Activated naive CD4-positive, alpha-beta T cell treated with anti-CD3 and anti-CD28 coated beads for 36 hours (primary cell): ENCODE data around the gene MRC2. TPM values are rescaled to one million over a fixed set of nuclear protein-coding genes. Genes with fewer than 3 reads are reported as not detected.
"Not testable (repeated sequence)": the region's sequence is repeated elsewhere in the genome, so short reads cannot be mapped to it uniquely, and the experiment has no call there.

ENCODE experiments used
- CTCF ChIA-PET: fragments of 350-600 bp; sonication (Branson Sonifier 250); formaldehyde crosslinking; loops from one replicate; lab custom pipeline; 2021; ENCODE audit warnings: antibody characterized with exemption; lab: Charles Lee
- DNase-seq: peaks from one replicate; pipeline ENCODE4 v3.0.0-alpha.2; 2020
- H3K27ac Mint-ChIP-seq: one replicate; pipeline ENCODE4 v1.8.0; 2021; ENCODE audit warnings: mild to moderate bottlenecking, mixed read lengths
- H3K27me3 Mint-ChIP-seq: one replicate; pipeline ENCODE4 v1.8.0; 2021; ENCODE audit warnings: low read depth, mixed read lengths
- H3K36me3 Mint-ChIP-seq: one replicate; pipeline ENCODE4 v1.8.0; 2021; ENCODE audit warnings: low read depth, mixed read lengths
- H3K4me1 Mint-ChIP-seq: one replicate; pipeline ENCODE4 v1.8.0; 2021; ENCODE audit warnings: low read depth, mixed read lengths
- H3K4me3 Mint-ChIP-seq: one replicate; pipeline ENCODE4 v1.8.0; 2021; ENCODE audit warnings: mild to moderate bottlenecking, moderate library complexity, mixed read lengths
- H3K9me3 Mint-ChIP-seq: one replicate; pipeline ENCODE4 v1.8.0; 2021; ENCODE audit warnings: mixed read lengths
- intact Hi-C: fragments of 100-400 bp; cut with micrococcal nuclease; formaldehyde crosslinking; loops from one replicate; pipeline ENCODE4 v1.15.1; 2023
- total RNA-seq, 2 experiments: library from RNA; stranded (reverse); gene quantifications; one replicate each; pipeline ENCODE4 v1.2.3, GENCODE V29; 2021

The MRC2 gene
- total RNA-seq, 2 experiments from 2014 or later, result 4.1 to 5.5 TPM

DNA sequence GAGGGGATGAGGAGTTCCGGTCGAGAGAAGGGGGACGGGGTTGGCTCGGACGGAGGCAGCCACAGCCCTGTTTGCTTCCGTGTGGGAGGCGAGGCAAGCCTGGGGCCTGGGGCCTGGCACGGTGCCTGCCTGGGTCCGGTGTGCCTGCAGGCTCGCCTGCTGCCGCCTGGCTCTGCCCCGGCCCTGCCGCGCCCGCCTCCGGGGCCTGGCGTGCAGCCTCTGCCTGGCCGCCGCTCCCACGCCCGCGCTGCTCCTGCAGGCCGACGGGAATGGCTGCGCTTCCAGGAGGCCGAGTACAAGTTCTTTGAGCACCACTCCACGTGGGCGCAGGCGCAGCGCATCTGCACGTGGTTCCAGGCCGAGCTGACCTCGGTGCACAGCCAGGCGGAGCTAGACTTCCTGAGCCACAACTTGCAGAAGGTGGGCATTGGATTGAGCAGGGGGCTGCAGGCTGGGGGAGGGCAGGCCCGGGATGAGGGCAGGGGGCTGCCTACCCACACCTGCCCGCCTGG lies 53.1 kb downstream of the MRC2 start:
- Mint-ChIP-seq H3K9me3 (no peaks in the 10 kb centered on the region), H3K4me1 (no peaks in the 10 kb centered on the region), H3K27ac (no peak overlapping the region), H3K4me3 (no peak overlapping the region), H3K36me3 (no peaks in the 10 kb centered on the region), H3K27me3 (no peaks in the 10 kb centered on the region)
- intact Hi-C loops, result no loop called here
- DNase-seq, result no peak
- CTCF ChIA-PET, result no interaction called here

DNA sequence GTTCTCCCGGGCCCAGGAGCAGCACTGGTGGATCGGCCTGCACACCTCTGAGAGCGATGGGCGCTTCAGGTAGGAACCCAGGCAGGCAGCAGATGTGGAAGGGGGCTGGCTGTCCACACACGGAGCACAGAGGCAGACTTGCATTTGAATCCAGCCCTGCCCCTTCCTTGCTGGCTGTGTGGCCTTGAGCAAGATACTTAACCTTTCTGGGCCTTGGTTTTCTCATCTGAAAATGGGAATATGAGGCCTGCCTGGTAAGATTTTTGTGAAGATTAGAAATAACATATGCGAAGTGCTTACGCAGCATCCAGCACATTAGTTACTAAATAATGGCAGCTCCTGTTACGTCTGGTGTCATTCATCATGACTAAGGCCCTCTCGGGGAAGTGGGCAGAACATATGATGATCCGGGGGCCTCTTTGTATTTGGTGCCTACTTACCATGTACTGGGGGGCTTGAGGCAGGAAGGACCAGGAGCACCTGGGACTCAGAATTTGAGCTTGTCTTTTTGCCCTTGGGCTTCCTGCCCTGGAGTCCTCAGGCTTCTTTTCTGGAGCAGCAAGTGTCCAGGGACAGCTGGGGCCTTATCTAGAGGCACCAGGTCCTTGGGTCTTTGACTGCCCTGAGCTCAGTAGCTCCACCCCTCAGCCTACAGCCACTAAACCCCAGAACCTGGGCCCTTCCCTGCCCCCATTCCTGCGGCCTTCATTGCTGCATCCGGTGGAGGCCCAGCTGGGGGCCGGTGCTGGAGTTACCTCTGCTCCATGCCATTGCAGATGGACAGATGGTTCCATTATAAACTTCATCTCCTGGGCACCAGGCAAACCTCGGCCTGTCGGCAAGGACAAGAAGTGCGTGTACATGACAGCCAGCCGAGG lies 53.8 kb downstream of the MRC2 start:
- intact Hi-C loops, result no loop called here
- CTCF ChIA-PET, result interaction anchor here (0.6 kb wide), 1 partner anchor 126 kb away, joined by 6 read pairs; no protein-coding TSS in a partner anchor
- H3K36me3 Mint-ChIP-seq, result no peaks in the 10 kb centered on the region

GRCh38 chr17:62681939-62682381 lies 54.5 kb downstream of the MRC2 start:
- H3K36me3 Mint-ChIP-seq, result no peaks in the 10 kb centered on the region
- no peak overlapping the region for H3K27ac Mint-ChIP-seq

More for the DNA sequence above, 53.8 kb downstream of the MRC2 start:
- DNase-seq, result no peak
- Mint-ChIP-seq H3K27ac (no peak overlapping the region), H3K27me3 (no peaks in the 10 kb centered on the region), H3K9me3 (no peaks in the 10 kb centered on the region), H3K4me1 (no peaks in the 10 kb centered on the region), H3K4me3 (no peak overlapping the region)

GRCh38 chr17:62684179-62684578 lies 56.7 kb downstream of the MRC2 start:
- CTCF ChIA-PET, result no interaction called here
- no peaks in the 10 kb centered on the region for H3K4me1 Mint-ChIP-seq
- no peak overlapping the region for H3K27ac Mint-ChIP-seq
- no peaks in the 10 kb centered on the region for H3K27me3 Mint-ChIP-seq
- no peak overlapping the region for H3K4me3 Mint-ChIP-seq
- no peaks in the 10 kb centered on the region for H3K36me3 Mint-ChIP-seq
- no peaks in the 10 kb centered on the region for H3K9me3 Mint-ChIP-seq
- no peak for DNase-seq
- intact Hi-C loops, result no loop called here

More at GRCh38 chr17:62681939-62682381, 54.5 kb downstream of the MRC2 start:
- H3K4me1 Mint-ChIP-seq, result no peaks in the 10 kb centered on the region
- no peaks in the 10 kb centered on the region for H3K27me3 Mint-ChIP-seq
- DNase-seq, result no peak
- intact Hi-C loops, result no loop called here
- CTCF ChIA-PET, result no interaction called here
- no peaks in the 10 kb centered on the region for H3K9me3 Mint-ChIP-seq
- H3K4me3 Mint-ChIP-seq, result no peak overlapping the region

DNA sequence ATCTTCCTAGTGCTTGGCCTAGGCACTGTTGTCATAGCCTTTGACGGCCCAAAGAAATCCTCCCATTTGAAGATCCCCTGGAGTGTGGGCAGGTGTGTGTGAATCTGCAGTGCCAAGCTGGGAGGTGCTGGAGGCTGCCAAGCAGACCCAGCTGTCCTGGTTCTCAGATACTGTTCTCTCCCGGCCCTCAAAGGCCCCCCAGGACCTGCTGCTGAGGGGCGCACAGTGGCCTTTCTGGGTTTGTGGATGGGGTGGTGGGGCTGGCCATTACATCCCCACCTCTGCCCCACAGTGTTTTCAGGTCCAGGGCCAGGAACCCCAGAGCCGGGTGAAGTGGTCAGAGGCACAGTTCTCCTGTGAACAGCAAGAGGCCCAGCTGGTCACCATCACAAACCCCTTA lies 60.5 kb downstream of the MRC2 start:
- no peak for DNase-seq
- Mint-ChIP-seq H3K4me3 (no peak overlapping the region), H3K27me3 (no peaks in the 10 kb centered on the region), H3K4me1 (no peaks in the 10 kb centered on the region), H3K9me3 (no peaks in the 10 kb centered on the region), H3K27ac (no peak overlapping the region), H3K36me3 (no peaks in the 10 kb centered on the region)
- intact Hi-C loops, result no loop called here
- CTCF ChIA-PET, result no interaction called here

DNA sequence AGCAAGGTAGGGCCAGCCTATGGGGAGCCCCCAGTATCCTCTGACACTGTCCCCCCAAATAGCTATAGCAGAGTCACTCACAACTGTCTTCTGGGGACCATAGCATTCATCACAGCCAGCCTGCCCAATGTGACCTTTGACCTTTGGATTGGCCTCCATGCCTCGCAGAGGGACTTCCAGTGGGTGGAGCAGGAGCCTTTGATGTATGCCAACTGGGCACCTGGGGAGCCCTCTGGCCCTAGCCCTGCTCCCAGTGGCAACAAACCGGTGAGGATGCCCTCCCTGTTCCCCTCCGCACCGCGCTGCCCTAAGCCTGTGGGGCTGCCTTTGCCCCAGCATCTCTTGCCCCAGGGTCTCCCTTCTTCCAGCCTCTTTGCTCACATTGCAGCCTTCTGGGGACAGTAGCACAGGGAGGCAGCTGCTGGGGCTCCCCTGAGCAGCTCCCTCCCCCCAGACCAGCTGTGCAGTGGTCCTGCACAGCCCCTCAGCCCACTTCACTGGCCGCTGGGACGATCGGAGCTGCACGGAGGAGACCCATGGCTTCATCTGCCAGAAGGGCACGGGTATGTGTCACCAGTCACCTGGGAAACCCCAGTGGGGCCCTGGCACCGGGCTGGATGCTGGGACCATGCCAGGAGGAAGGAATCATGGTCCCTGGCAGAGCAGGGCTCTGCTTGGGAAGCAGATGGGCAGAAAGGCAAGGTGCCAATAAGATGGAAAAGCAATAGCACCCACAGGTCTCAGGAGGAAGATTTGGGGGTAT lies 61.1 kb downstream of the MRC2 start:
- H3K36me3 Mint-ChIP-seq, result no peaks in the 10 kb centered on the region
- no peaks in the 10 kb centered on the region for H3K27me3 Mint-ChIP-seq
- intact Hi-C loops, result no loop called here
- CTCF ChIA-PET, result interaction anchor here (0.6 kb wide), 2 partner anchors 30 to 34 kb away, joined by 3 read pairs; no protein-coding TSS in a partner anchor
- H3K4me3 Mint-ChIP-seq, result no peak overlapping the region
- H3K4me1 Mint-ChIP-seq, result no peaks in the 10 kb centered on the region
- no peaks in the 10 kb centered on the region for H3K9me3 Mint-ChIP-seq
- no peak overlapping the region for H3K27ac Mint-ChIP-seq
- no peak for DNase-seq

GRCh38 chr17:62689441-62690167 lies 62.1 kb downstream of the MRC2 start:
- Mint-ChIP-seq H3K27ac (no peak overlapping the region), H3K36me3 (no peaks in the 10 kb centered on the region), H3K27me3 (no peaks in the 10 kb centered on the region), H3K4me3 (no peak overlapping the region), H3K9me3 (no peaks in the 10 kb centered on the region), H3K4me1 (no peaks in the 10 kb centered on the region)
- CTCF ChIA-PET, result interaction anchor here (0.6 kb wide), 2 partner anchors 31 to 150 kb away, joined by 3 read pairs; no protein-coding TSS in a partner anchor
- no peak for DNase-seq
- intact Hi-C loops, result no loop called here

DNA sequence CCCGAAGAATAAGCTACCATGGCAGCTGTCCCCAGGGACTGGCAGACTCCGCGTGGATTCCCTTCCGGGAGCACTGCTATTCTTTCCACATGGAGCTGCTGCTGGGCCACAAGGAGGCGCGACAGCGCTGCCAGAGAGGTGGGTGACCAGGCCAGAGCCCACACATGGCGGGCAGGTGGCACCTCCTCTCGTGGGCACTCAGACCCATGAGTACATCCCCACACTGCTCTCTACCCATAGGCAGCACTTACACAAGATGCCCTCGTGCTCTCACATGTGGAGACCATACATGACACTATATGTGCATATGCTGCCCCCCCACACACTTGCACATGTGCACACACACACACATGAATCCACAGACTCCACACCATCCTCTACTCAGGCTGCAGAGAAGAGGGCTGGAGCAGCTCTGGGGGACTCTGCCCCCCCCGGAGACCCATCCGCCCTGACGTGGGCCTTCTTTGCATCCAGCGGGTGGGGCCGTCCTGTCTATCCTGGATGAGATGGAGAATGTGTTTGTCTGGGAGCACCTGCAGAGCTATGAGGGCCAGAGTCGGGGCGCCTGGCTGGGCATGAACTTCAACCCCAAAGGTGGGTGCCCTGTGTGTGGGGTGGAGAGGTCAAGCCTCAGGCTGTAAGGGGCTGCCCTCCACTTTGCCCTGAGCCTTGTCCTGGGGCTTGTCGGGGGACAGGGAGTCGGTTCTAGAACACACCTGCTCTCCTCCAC lies 62.9 kb downstream of the MRC2 start:
- H3K27me3 Mint-ChIP-seq, result no peaks in the 10 kb centered on the region
- intact Hi-C loops, result no loop called here
- CTCF ChIA-PET, result interaction anchor here (0.6 to 1.3 kb wide), 3 partner anchors 18 to 149 kb away, joined by 3 to 5 read pairs (median 4); no protein-coding TSS in a partner anchor

GRCh38 chr17:62691589-62691915 lies 64.1 kb downstream of the MRC2 start:
- H3K36me3 Mint-ChIP-seq, H3K9me3 Mint-ChIP-seq, H3K27ac Mint-ChIP-seq, DNase-seq, H3K27me3 Mint-ChIP-seq, intact Hi-C loops, H3K4me3 Mint-ChIP-seq, H3K4me1 Mint-ChIP-seq: not testable (repeated sequence)
- CTCF ChIA-PET, result interaction anchor here (0.6 to 1.3 kb wide), 3 partner anchors 19 to 716 kb away, joined by 4 to 6 read pairs (median 4); no protein-coding TSS in a partner anchor

More for the DNA sequence above, 62.9 kb downstream of the MRC2 start:
- Mint-ChIP-seq H3K4me1 (no peaks in the 10 kb centered on the region), H3K4me3 (no peak overlapping the region), H3K36me3 (no peaks in the 10 kb centered on the region), H3K27ac (no peak overlapping the region), H3K9me3 (no peaks in the 10 kb centered on the region)
- no peak for DNase-seq

GRCh38 chr17:62692159-62692651 lies 64.7 kb downstream of the MRC2 start:
- CTCF ChIA-PET, result no interaction called here
- DNase-seq, result no peak
- Mint-ChIP-seq H3K4me1 (no peaks in the 10 kb centered on the region), H3K27me3 (no peaks in the 10 kb centered on the region), H3K9me3 (no peaks in the 10 kb centered on the region), H3K36me3 (no peaks in the 10 kb centered on the region), H3K27ac (no peak overlapping the region), H3K4me3 (no peak overlapping the region)
- intact Hi-C loops, result no loop called here

GRCh38 chr17:62692721-62693431 lies 65.4 kb downstream of the MRC2 start:
- Mint-ChIP-seq H3K4me1 (no peaks in the 10 kb centered on the region), H3K27me3 (no peaks in the 10 kb centered on the region), H3K27ac (no peak overlapping the region), H3K9me3 (no peaks in the 10 kb centered on the region), H3K4me3 (no peak overlapping the region), H3K36me3 (no peaks in the 10 kb centered on the region)
- intact Hi-C loops, result no loop called here
- CTCF ChIA-PET, result interaction anchor here (1.5 kb wide), 1 partner anchor 18 kb away, joined by 3 read pairs; no protein-coding TSS in a partner anchor
- DNase-seq, result peak; percentile 27
